HepG2 (cell line): ENCODE results near the gene DAPK1. TPM values are rescaled to one million over a fixed set of nuclear protein-coding genes. Genes with fewer than 3 reads are reported as not detected.

Experiments
- ATAC-seq: fragments of 200-7000 bp; cut with Tn5 transposase; 3 replicates; pipeline ENCODE4 v1.9.1; 2020; ENCODE audit warnings: mild to moderate bottlenecking, moderate library complexity
- BruUV-seq: library from RNA; stranded (reverse); fragments of 400-500 nt; replicated peaks from 2 replicates; lab custom pipeline; 2021; lab: Mats Ljungman, UMichigan
- CTCF ChIA-PET: fragments of 300-600 bp; formaldehyde crosslinking; extraction: SDS; loops from one replicate; lab custom pipeline; 2021; ENCODE audit warnings: low total read pairs, inconsistent platforms, low intra/inter-chr PET ratio; lab: Yijun Ruan, JAX
- POLR2A ChIA-PET: fragments of 350-600 bp; sonication (Branson Sonifier 250); formaldehyde crosslinking; loops from one replicate; lab custom pipeline; 2020; ENCODE audit warnings: antibody characterized with exemption, inconsistent platforms; lab: Yijun Ruan, JAX
- DNase-seq: peaks from one replicate; pipeline ENCODE4 v3.0.0-alpha.2; 2015; ENCODE audit warnings: low spot score
- FAIRE-seq: peaks from 3 replicates; lab custom pipeline; 2011; peaks lifted over from hg19 to GRCh38; lab: Jason Lieb, UNC
- H2AFZ ChIP-seq: one replicate; pipeline ENCODE4 v1.6.1; 2011; ENCODE audit warnings: low read length, inconsistent platforms
- H3K27ac ChIP-seq: fragments of 300-600 bp; 3 replicates; pipeline ENCODE4 v1.8.0; 2011; ENCODE audit warnings: mixed run types, mild to moderate bottlenecking, mixed read lengths, low read length, inconsistent platforms; ENCODE audit not compliant: insufficient read depth; ENCODE audit errors: extremely low read length
- H3K27me3 ChIP-seq, 2 experiments: fragments of 200-600 bp in 1 of 2; 2 replicates in 1 of 2; 3 replicates in 1 of 2; pipeline versions ENCODE4 v1.6.0 to v1.8.0; 2011; ENCODE audit warnings: low read length in 2 of 2, mild to moderate bottlenecking in 2 of 2, moderate library complexity in 2 of 2, inconsistent platforms in 1 of 2; ENCODE audit not compliant: insufficient read depth in 2 of 2, control insufficient read depth in 1 of 2
- H3K36me3 ChIP-seq, 2 experiments: fragments of 200-600 bp in 1 of 2; replicated peaks in 1 of 2; 2 replicates in 1 of 2; 3 replicates in 1 of 2; pipeline versions ENCODE4 v1.5.1 to v1.8.0; 2011; ENCODE audit warnings: low read length in 2 of 2, inconsistent platforms in 1 of 2; ENCODE audit not compliant: insufficient read depth in 2 of 2, control insufficient read depth in 1 of 2
- H3K4me1 ChIP-seq: 2 replicates; pipeline ENCODE4 v1.5.1; 2012; ENCODE audit warnings: low read length, inconsistent platforms; ENCODE audit not compliant: insufficient read depth
- H3K4me2 ChIP-seq: 2 replicates; pipeline ENCODE4 v1.6.0; 2011; ENCODE audit warnings: low read depth, low read length, inconsistent platforms
- H3K4me3 ChIP-seq, 3 experiments: fragments of 200-600 bp in 1 of 3; sonication (generic), shearing (Covaris generic) in 1 of 3; replicated peaks in 1 of 3; 2 replicates each; pipeline ENCODE4 v1.5.1; 2011 to 2016; ENCODE audit warnings: low read length in 3 of 3, inconsistent platforms in 2 of 3, low read depth in 2 of 3, mild to moderate bottlenecking in 2 of 3, control low read depth in 1 of 3, mixed read lengths in 1 of 3; ENCODE audit not compliant: insufficient read depth in 1 of 3
- H3K79me2 ChIP-seq: one replicate; pipeline ENCODE4 v1.6.1; 2011; ENCODE audit warnings: low read length, inconsistent platforms; ENCODE audit not compliant: insufficient read depth
- H3K9ac ChIP-seq: 2 replicates; pipeline ENCODE4 v1.6.0; 2011; ENCODE audit warnings: mild to moderate bottlenecking, low read depth, low read length, inconsistent platforms; ENCODE audit not compliant: insufficient read depth
- H3K9me3 ChIP-seq: 2 replicates; pipeline ENCODE4 v1.5.1; 2012; ENCODE audit warnings: mild to moderate bottlenecking, low read length
- H4K20me1 ChIP-seq: 2 replicates; pipeline ENCODE4 v1.6.0; 2011; ENCODE audit warnings: inconsistent platforms, mild to moderate bottlenecking, low read length, moderate library complexity; ENCODE audit not compliant: insufficient read depth
- PAXIP1 ChIP-seq: sonication (generic); formaldehyde crosslinking; conservative IDR thresholded peaks from 2 replicates; pipeline ENCODE4 v1.4.0; 2020; ENCODE audit warnings: mild to moderate bottlenecking, missing genetic modification reagents, moderate library complexity
- SP1 ChIP-seq, 2 experiments: fragments of 450-650 bp in 1 of 2; sonication (generic) in 1 of 2; formaldehyde crosslinking in 1 of 2; IDR thresholded peaks; 2 replicates each; pipeline versions ENCODE4 v1.4.0 to v1.6.1; 2016 to 2020; ENCODE audit warnings: missing genetic modification reagents in 1 of 2
- TBP ChIP-seq: sonication (generic); formaldehyde crosslinking; IDR thresholded peaks from 2 replicates; pipeline ENCODE4 v1.5.0; 2020; ENCODE audit warnings: missing genetic modification reagents
- YEATS4 ChIP-seq: sonication (generic); formaldehyde crosslinking; IDR thresholded peaks from 2 replicates; pipeline ENCODE4 v1.4.0; 2020; ENCODE audit warnings: missing genetic modification reagents, borderline replicate concordance
- ZNF264 ChIP-seq: sonication (generic); formaldehyde crosslinking; IDR thresholded peaks from 2 replicates; pipeline ENCODE4 v1.4.0; 2020; ENCODE audit warnings: missing genetic modification reagents
- ZNF331 ChIP-seq: sonication (generic); formaldehyde crosslinking; IDR thresholded peaks from 2 replicates; pipeline ENCODE4 v1.4.0; 2020; ENCODE audit warnings: missing genetic modification reagents
- ZNF546 ChIP-seq: sonication (generic); formaldehyde crosslinking; conservative IDR thresholded peaks from 2 replicates; pipeline ENCODE4 v1.8.1; 2023; ENCODE audit warnings: mild to moderate bottlenecking, missing genetic modification reagents
- ZNF687 ChIP-seq: sonication (generic); formaldehyde crosslinking; IDR thresholded peaks from 2 replicates; pipeline ENCODE4 v1.5.1; 2020; ENCODE audit warnings: mild to moderate bottlenecking, missing genetic modification reagents, moderate library complexity
- ZNF839 ChIP-seq: sonication (generic); formaldehyde crosslinking; IDR thresholded peaks from 2 replicates; pipeline ENCODE4 v1.4.0; 2020; ENCODE audit warnings: missing genetic modification reagents, mild to moderate bottlenecking, borderline replicate concordance
- WGBS: methylation state at CpG from one replicate; pipeline ENCODE4 v1.1.6; 2017; ENCODE audit warnings: low lambda C conversion rate; 5-methylcytosine and 5-hydroxymethylcytosine counted together
- in situ Hi-C: cut with HindIII; loops from 2 replicates; pipeline ENCODE4 v1.10.0; 2017; ENCODE audit warnings: low pct_unique_long_range_greater_than_20kb; ENCODE audit not compliant: extremely low pct_ligation_motif_present
- intact Hi-C: fragments of 100-400 bp; cut with micrococcal nuclease; formaldehyde crosslinking; loops from one replicate; pipeline ENCODE4 v1.10.0; 2022; ENCODE audit not compliant: unreplicated experiment
- polyA plus RNA-seq, 8 experiments: library from polyadenylated mRNA; depleted of rRNA in 3 of 8; stranded (reverse) in 7 of 8; unstranded in 1 of 8; fragments of >200 nt; fragmentation: Illumina TruSeq in 4 of 8; extraction: Trizol in 4 of 8; gene quantifications; 2 replicates each; pipeline versions ENCODE4 v1.2.1 to v1.2.3, GENCODE V29; 2011 to 2016; ENCODE audit warnings: low read depth in 4 of 8, missing spikeins in 1 of 8, mixed read lengths in 1 of 8; ENCODE audit not compliant: insufficient read depth in 1 of 8
- total RNA-seq, 5 experiments: library from RNA; depleted of rRNA; stranded (reverse); fragments of >200 nt; fragmentation: Illumina TruSeq; extraction: Trizol; gene quantifications; 2 replicates each; pipeline ENCODE4 v1.2.3, GENCODE V29; 2016; ENCODE audit warnings: low read depth in 1 of 5

Gene DAPK1
- total and polyA plus RNA-seq, 2 of the 13 experiments (the other 11 are each of a cell fraction or from before 2014, with no cell fraction given): 35.7 to 35.9 TPM

GRCh38 chr9:87643107-87643650, 145.5 kb downstream of the DAPK1 start:
- POLR2A ChIA-PET: no interaction called here
- H3K9ac ChIP-seq: no peak overlapping the region
- no peaks in the 10 kb centered on the region for H4K20me1 ChIP-seq
- no peak for TF ChIP-seq SP1 (IDR thresholded peaks at IDR 0.05)
- no peak for TF ChIP-seq SP1 (CRISPR knock-in tag; IDR thresholded peaks at IDR 0.05)
- TF ChIP-seq ZNF546 (CRISPR knock-in tag): no peak
- TF ChIP-seq ZNF839: no peak
- no peak for TF ChIP-seq ZNF687 (CRISPR knock-in tag)
- no peak for TF ChIP-seq PAXIP1 (CRISPR knock-in tag)
- TF ChIP-seq YEATS4 (CRISPR knock-in tag): no peak
- no peak for TF ChIP-seq TBP (CRISPR knock-in tag)
- TF ChIP-seq ZNF264 (CRISPR knock-in tag): no peak
- no peak for TF ChIP-seq ZNF331 (CRISPR knock-in tag)
- CTCF ChIA-PET: no interaction called here
- H3K4me1 ChIP-seq: no peaks in the 10 kb centered on the region
- H3K9me3 ChIP-seq: no peaks in the 10 kb centered on the region
- H3K79me2 ChIP-seq: no peaks in the 10 kb centered on the region
- H3K4me2 ChIP-seq: no peak overlapping the region
- no peaks in the 10 kb centered on the region for H3K27me3 ChIP-seq
- intact Hi-C loops: no loop called here
- BruUV-seq: no TSS peak
- no peak overlapping the region for H2AFZ ChIP-seq
- FAIRE-seq (no peak), ATAC-seq (no peak), DNase-seq (no peak)
- H3K27ac ChIP-seq: no peak overlapping the region
- WGBS: 94% methylated on average over 9 of the region's 9 CpGs
- H3K36me3 ChIP-seq: peaks cover 21 to 73% of the 10 kb centered on the region in 2 experiments
- no peak overlapping the region for H3K4me3 ChIP-seq
- in situ Hi-C loops: no loop called here
